KMS-11 (cell line): ENCODE results near the gene AMOTL2.

Experiments
- H2AFZ ChIP-seq: fragments of 200-600 bp; sonication (generic); 2 replicates; pipeline ENCODE4 v1.6.1; 2016; ENCODE audit warnings: antibody characterized with exemption, mixed run types, low read depth
- H3K27ac ChIP-seq: fragments of 200-600 bp; sonication (generic); 2 replicates; pipeline ENCODE4 v1.6.1; 2016; ENCODE audit warnings: mild to moderate bottlenecking, mixed run types
- H3K27me3 ChIP-seq: fragments of 200-600 bp; sonication (generic); 2 replicates; pipeline ENCODE4 v1.6.1; 2017; ENCODE audit warnings: mild to moderate bottlenecking, low read depth, mixed run types, moderate library complexity; ENCODE audit not compliant: insufficient read depth
- H3K36me3 ChIP-seq: fragments of 200-600 bp; sonication (generic); 2 replicates; pipeline ENCODE4 v1.6.1; 2017; ENCODE audit warnings: mild to moderate bottlenecking, mixed run types; ENCODE audit not compliant: insufficient read depth
- H3K4me1 ChIP-seq: fragments of 200-600 bp; sonication (generic); 2 replicates; pipeline ENCODE4 v1.6.1; 2016; ENCODE audit warnings: mild to moderate bottlenecking, low read depth, mixed run types; ENCODE audit not compliant: poor library complexity, severe bottlenecking
- H3K4me2 ChIP-seq: fragments of 200-600 bp; sonication (generic); 2 replicates; pipeline ENCODE4 v1.7.0; 2016; ENCODE audit warnings: mild to moderate bottlenecking, mixed run types
- H3K4me3 ChIP-seq: fragments of 200-600 bp; sonication (generic); IDR thresholded peaks from 2 replicates; pipeline ENCODE4 v1.6.1; 2017; ENCODE audit warnings: low read depth, low read length, mixed read lengths; ENCODE audit not compliant: insufficient read depth
- H3K79me2 ChIP-seq: fragments of 200-600 bp; sonication (generic); 2 replicates; pipeline ENCODE4 v1.6.1; 2016; ENCODE audit warnings: low read depth, mixed run types; ENCODE audit not compliant: insufficient read depth
- H3K9ac ChIP-seq: fragments of 200-600 bp; sonication (generic); 2 replicates; pipeline ENCODE4 v1.6.1; 2016; ENCODE audit warnings: mild to moderate bottlenecking, mixed run types
- H4K20me1 ChIP-seq: fragments of 200-600 bp; sonication (generic); 2 replicates; pipeline ENCODE4 v1.6.1; 2016; ENCODE audit warnings: mild to moderate bottlenecking, mixed run types; ENCODE audit not compliant: insufficient read depth
- CTCF ChIP-seq: fragments of 200-600 bp; sonication (generic); conservative IDR thresholded peaks from 2 replicates; pipeline ENCODE4 v1.6.1; 2017; ENCODE audit warnings: low read depth, mild to moderate bottlenecking, antibody characterized with exemption, low read length, moderate library complexity, mixed read lengths

Gene AMOTL2

GRCh38 chr3:134354612-134355251 is 19.5 kb downstream of the AMOTL2 start:
- Histone ChIP-seq H3K27me3 (no peaks in the 10 kb centered on the region), H3K27ac (no peak overlapping the region), H3K4me2 (no peak overlapping the region), H2AFZ (no peak overlapping the region), H3K79me2 (no peaks in the 10 kb centered on the region), H3K4me1 (peaks cover 6% of the 10 kb centered on the region), H3K36me3 (no peaks in the 10 kb centered on the region), H4K20me1 (no peaks in the 10 kb centered on the region), H3K4me3 (no peak overlapping the region), H3K9ac (no peak overlapping the region)
- TF ChIP-seq CTCF = no peak

GRCh38 chr3:134353831-134354611 is 20.2 kb downstream of the AMOTL2 start:
- H3K27ac ChIP-seq = no peak overlapping the region
- no peak overlapping the region for H3K4me2 ChIP-seq
- H3K27me3 ChIP-seq = no peaks in the 10 kb centered on the region
- no peak overlapping the region for H2AFZ ChIP-seq
- H3K36me3 ChIP-seq = no peaks in the 10 kb centered on the region
- TF ChIP-seq CTCF = no peak
- no peak overlapping the region for H3K4me3 ChIP-seq
- H3K4me1 ChIP-seq = peaks cover 6% of the 10 kb centered on the region
- no peaks in the 10 kb centered on the region for H3K79me2 ChIP-seq
- no peaks in the 10 kb centered on the region for H4K20me1 ChIP-seq
- H3K9ac ChIP-seq = no peak overlapping the region

- no peak overlapping the region for H3K27ac ChIP-seq
- TF ChIP-seq CTCF = no peak
Observed at GRCh38 chr3:134353171-134353825, 20.9 kb downstream of the AMOTL2 start.

GRCh38 chr3:134352031-134352671 is 22.1 kb downstream of the AMOTL2 start:
- Histone ChIP-seq H3K4me1 (no peaks in the 10 kb centered on the region), H3K4me2 (no peak overlapping the region), H3K36me3 (no peaks in the 10 kb centered on the region), H3K4me3 (no peak overlapping the region), H3K79me2 (no peaks in the 10 kb centered on the region), H3K27me3 (no peaks in the 10 kb centered on the region), H4K20me1 (no peaks in the 10 kb centered on the region), H3K27ac (no peak overlapping the region), H3K9ac (no peak overlapping the region), H2AFZ (no peak overlapping the region)
- no peak for TF ChIP-seq CTCF

More at GRCh38 chr3:134353171-134353825, 20.9 kb downstream of the AMOTL2 start:
- H2AFZ ChIP-seq = no peak overlapping the region
- no peaks in the 10 kb centered on the region for H4K20me1 ChIP-seq
- H3K36me3 ChIP-seq = no peaks in the 10 kb centered on the region
- no peak overlapping the region for H3K4me2 ChIP-seq
- no peaks in the 10 kb centered on the region for H3K27me3 ChIP-seq
- H3K9ac ChIP-seq = no peak overlapping the region
- H3K4me1 ChIP-seq = peaks cover 6% of the 10 kb centered on the region
- H3K4me3 ChIP-seq = no peak overlapping the region
- no peaks in the 10 kb centered on the region for H3K79me2 ChIP-seq
